ENCODE measurements around the gene PTPRN2. TPM values are rescaled to one million over a fixed set of nuclear protein-coding genes. Genes with fewer than 3 reads are reported as not detected.

The PTPRN2 gene
- total RNA-seq, 2 experiments from 2014 or later, result 4.7 to 4.8 TPM

DNA sequence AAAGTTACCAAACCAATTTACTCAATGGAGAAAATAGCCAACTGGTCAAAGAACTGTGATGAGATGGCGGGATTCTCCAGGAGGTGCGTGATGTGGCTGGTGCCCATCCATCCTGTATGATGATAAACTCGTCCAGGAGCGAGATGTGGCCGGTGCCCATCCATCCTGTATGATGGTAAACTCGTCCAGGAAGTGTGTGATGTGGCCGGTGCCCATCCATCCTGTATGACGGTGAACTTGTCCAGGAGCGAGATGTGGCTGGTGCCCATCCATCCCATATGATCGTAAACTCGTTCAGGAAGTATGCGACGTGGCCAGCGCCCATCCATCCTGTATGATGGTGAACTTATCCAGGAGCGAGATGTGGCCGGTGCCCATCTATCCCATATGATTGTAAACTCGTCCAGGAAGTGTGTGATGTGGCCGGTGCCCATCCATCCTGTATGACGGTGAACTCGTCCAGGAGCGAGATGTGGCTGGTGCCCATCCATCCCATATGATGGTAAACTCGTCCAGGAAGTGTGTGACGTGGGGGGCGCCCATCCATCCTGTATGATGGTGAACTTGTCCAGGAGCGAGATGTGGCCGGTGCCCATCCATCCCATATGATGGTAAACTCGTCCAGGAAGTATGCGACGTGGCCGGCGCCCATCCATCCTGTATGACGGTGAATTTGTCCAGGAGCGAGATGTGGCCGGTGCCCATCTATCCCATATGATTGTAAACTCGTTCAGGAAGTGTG, 754.6 kb downstream of the PTPRN2 start:
- H3K27ac Mint-ChIP-seq, result no peak overlapping the region
- no peak overlapping the region for H3K4me3 Mint-ChIP-seq
- no peaks in the 10 kb centered on the region for H3K9me3 Mint-ChIP-seq
- CTCF ChIA-PET, result no interaction called here
- H3K36me3 Mint-ChIP-seq (ENCODE audit: low read depth), result no peaks in the 10 kb centered on the region
- DNase-seq, result no peak
- H3K27me3 Mint-ChIP-seq, result no peaks in the 10 kb centered on the region
- no peaks in the 10 kb centered on the region for H3K4me1 Mint-ChIP-seq
- POLR2A ChIA-PET, result no interaction called here

DNA sequence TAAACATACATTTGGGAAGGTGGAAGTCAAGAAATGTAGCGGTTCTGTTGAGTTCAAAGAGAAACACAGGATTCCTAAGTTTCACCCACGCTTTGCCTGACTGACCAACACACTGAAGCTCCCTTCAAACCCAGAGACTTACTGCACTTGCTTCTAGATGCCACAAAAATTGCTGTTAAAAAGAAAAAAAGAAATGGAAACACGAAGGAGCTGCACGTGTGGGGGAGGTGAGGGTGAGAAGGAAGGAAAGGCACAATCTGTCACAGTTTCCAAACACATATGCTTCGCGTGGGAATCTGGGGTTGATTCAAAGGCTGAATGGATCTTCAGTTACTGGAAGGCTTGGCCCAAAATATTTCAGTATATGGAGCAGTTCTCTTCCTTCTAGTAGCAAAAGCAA, 755.2 kb downstream of the PTPRN2 start:
- Mint-ChIP-seq H3K4me1 (peaks cover 1% of the 10 kb centered on the region), H3K27ac (no peak overlapping the region), H3K36me3 (ENCODE audit: low read depth) (no peaks in the 10 kb centered on the region), H3K9me3 (no peaks in the 10 kb centered on the region), H3K4me3 (no peak overlapping the region), H3K27me3 (no peaks in the 10 kb centered on the region)
- CTCF ChIA-PET, result no interaction called here
- POLR2A ChIA-PET, result no interaction called here
- no peak for DNase-seq

DNA sequence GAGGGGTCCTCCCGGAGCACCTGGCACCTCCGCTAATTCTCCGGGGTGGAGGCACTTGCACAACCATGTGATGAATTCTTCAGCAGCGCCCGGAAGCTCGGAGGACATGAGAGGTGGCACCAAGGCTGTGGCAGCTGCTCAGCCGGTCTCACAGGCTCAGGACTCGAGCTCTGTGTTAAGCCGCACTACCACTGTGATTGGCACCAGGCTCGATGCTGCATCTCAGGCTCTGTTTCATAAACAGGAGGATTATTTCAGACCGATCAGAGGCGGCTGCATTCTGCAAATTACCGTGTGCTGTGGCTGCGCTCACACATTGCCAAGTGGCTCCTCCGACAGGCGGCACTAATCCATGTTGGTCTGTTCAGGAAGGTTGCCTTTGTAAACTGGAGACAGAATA, 755.6 kb downstream of the PTPRN2 start:
- H3K4me3 Mint-ChIP-seq, result no peak overlapping the region
- POLR2A ChIA-PET, result no interaction called here

DNA sequence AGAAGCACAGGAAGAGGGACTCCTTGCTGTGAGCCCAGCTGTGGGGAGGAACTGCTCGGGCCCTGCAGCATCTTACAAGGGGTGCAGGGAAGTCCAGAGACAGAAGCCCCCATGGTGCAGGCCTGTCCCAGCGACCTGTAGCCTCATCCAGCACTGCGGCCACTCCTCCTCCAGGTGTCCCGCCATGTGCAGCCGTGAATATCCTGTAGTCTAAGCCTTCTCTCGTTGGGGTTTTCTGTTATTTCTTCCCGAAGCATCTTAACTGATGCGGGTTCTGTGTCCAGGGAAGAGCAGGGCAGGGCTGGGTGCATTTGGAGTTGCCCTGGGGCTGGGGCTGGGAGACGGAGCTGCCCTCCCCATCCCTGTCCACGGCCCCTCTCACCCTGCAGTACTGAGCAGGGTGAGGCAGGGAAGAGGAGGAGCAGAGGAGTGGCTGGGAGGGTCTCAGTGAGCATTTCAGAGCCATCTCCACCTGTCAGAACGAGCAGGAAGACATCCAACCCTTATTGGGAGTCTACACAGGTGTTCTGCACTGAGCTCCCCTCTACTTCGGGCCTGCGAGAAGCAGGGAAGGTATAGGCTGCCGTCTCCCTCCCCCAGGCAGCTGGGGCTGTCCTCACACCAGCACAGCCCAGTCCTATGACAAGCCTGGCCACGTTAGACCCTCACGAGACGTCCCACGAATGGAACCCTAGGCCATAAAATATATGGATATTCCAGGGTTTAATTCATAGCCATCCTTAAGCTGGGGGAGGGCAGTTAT, 756.3 kb downstream of the PTPRN2 start:
- Mint-ChIP-seq H3K4me1 (peaks cover 5% of the 10 kb centered on the region), H3K9me3 (no peaks in the 10 kb centered on the region), H3K36me3 (ENCODE audit: low read depth) (no peaks in the 10 kb centered on the region), H3K4me3 (no peak overlapping the region), H3K27me3 (no peaks in the 10 kb centered on the region), H3K27ac (no peak overlapping the region)
- ChIA-PET POLR2A (no interaction called here), CTCF (no interaction called here)
- no peak for DNase-seq

More for the DNA sequence above, 755.6 kb downstream of the PTPRN2 start:
- Mint-ChIP-seq H3K27ac (no peak overlapping the region), H3K27me3 (no peaks in the 10 kb centered on the region), H3K9me3 (no peaks in the 10 kb centered on the region), H3K4me1 (peaks cover 5% of the 10 kb centered on the region), H3K36me3 (ENCODE audit: low read depth) (no peaks in the 10 kb centered on the region)
- DNase-seq, result no peak
- CTCF ChIA-PET, result no interaction called here

- H3K9me3 Mint-ChIP-seq, result no peaks in the 10 kb centered on the region
- H3K27ac Mint-ChIP-seq, result no peak overlapping the region
- ChIA-PET POLR2A (no interaction called here), CTCF (no interaction called here)
- H3K27me3 Mint-ChIP-seq, result no peaks in the 10 kb centered on the region
- no peak for DNase-seq
- H3K4me1 Mint-ChIP-seq, result peaks cover 5% of the 10 kb centered on the region
- no peak overlapping the region for H3K4me3 Mint-ChIP-seq
- no peaks in the 10 kb centered on the region for H3K36me3 Mint-ChIP-seq (ENCODE audit: low read depth)
Measured at GRCh38 chr7:157830331-157830730, 757.3 kb downstream of the PTPRN2 start.

DNA sequence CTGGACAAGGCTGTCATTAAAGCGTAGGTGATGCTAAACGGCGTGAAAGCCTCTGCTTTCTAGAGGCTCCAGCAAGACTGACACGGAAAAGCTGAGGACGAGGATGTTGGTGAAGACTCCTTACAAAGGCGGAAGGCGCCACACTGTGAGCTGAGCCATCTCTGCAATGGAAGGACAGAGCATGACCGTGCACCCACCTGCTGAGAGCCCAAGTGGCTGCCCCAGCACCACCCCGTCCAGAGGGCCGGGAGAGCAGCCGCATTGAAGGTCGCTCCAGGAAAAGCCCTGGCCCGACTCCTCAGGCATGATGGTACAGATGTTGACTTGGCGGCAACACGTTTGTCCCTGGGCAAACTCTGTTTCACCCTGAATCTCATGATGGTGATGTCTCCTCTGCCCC, 758.1 kb downstream of the PTPRN2 start:
- peaks cover 5% of the 10 kb centered on the region for H3K4me1 Mint-ChIP-seq
- CTCF ChIA-PET, result no interaction called here
- H3K27me3 Mint-ChIP-seq, result no peaks in the 10 kb centered on the region
- no peaks in the 10 kb centered on the region for H3K9me3 Mint-ChIP-seq
- no peak overlapping the region for H3K4me3 Mint-ChIP-seq
- no peak for DNase-seq
- POLR2A ChIA-PET, result no interaction called here
- H3K36me3 Mint-ChIP-seq (ENCODE audit: low read depth), result no peaks in the 10 kb centered on the region
- no peak overlapping the region for H3K27ac Mint-ChIP-seq

DNA sequence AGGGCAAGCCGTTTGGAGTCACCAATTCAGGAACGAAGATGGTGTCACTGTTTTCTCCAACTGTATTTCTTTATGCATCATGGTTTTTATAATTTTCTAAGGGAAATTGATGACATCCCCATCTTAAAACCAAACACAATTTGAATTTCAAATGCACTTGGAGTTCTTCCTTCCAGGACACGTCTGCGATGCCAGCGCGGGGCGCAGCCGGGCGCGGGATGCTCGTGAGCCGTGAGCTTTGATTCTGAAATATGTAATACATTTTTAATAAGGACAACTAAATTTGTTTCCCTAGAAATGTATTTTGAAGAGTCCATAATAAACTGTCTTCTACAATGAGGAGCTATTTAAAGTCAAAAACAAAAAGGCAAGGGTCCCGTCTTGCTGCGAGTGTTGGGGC, 758.7 kb downstream of the PTPRN2 start:
- ChIA-PET POLR2A (no interaction called here), CTCF (no interaction called here)
- H3K9me3 Mint-ChIP-seq, result no peaks in the 10 kb centered on the region
- H3K36me3 Mint-ChIP-seq (ENCODE audit: low read depth), result no peaks in the 10 kb centered on the region
- no peak overlapping the region for H3K27ac Mint-ChIP-seq
- no peak overlapping the region for H3K4me3 Mint-ChIP-seq
- H3K27me3 Mint-ChIP-seq, result no peaks in the 10 kb centered on the region
- H3K4me1 Mint-ChIP-seq, result peaks cover 5% of the 10 kb centered on the region
- no peak for DNase-seq

- ChIA-PET CTCF (no interaction called here), POLR2A (no interaction called here)
- Mint-ChIP-seq H3K36me3 (ENCODE audit: low read depth) (no peaks in the 10 kb centered on the region), H3K4me3 (no peak overlapping the region), H3K4me1 (peaks cover 5% of the 10 kb centered on the region), H3K27me3 (no peaks in the 10 kb centered on the region), H3K27ac (no peak overlapping the region), H3K9me3 (no peaks in the 10 kb centered on the region)
- no peak for DNase-seq
Measured at GRCh38 chr7:157828190-157828589, 759.4 kb downstream of the PTPRN2 start.

DNA sequence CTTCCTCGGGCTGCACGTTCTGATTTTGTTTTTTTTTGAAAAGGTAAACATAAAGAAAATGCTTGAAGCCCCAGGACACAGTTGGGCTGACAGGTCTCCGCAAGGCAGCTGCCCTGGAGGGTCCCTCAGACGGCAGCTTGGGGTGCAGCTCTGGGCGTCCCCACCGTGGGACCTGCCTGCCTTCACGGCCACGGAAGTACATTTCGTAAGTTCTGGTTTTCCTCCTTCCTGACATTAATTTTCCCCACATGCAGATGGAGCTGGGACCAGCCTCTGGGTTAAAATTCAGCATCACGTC, 759.8 kb downstream of the PTPRN2 start:
- peaks cover 5% of the 10 kb centered on the region for H3K4me1 Mint-ChIP-seq
- no peak for DNase-seq
- H3K27ac Mint-ChIP-seq, result no peak overlapping the region
- ChIA-PET POLR2A (no interaction called here), CTCF (no interaction called here)
- no peaks in the 10 kb centered on the region for H3K36me3 Mint-ChIP-seq (ENCODE audit: low read depth)
- H3K9me3 Mint-ChIP-seq, result no peaks in the 10 kb centered on the region
- H3K27me3 Mint-ChIP-seq, result no peaks in the 10 kb centered on the region
- H3K4me3 Mint-ChIP-seq, result no peak overlapping the region

- no peak overlapping the region for H3K27ac Mint-ChIP-seq
- no peak for DNase-seq
Measured at GRCh38 chr7:157827045-157827862, 760.4 kb downstream of the PTPRN2 start.

DNA sequence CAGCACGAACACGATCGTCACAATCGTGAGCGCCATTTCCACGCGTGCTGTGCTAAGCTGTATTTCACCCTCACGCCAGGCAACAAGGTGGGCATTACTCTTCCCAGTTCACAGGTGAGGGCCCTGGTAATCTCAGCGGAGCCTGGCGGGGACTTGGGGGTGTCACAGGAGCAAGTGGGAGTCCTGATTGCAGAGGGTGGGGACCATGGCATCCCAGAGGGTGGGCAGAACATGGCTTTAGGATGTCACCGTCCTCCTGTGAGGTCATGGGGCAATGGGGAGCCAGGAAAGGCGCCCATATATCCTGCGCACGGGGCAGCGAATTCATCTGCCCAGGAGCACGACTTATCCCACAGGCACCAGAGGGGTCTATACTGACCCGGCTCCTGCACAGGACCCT, 761.1 kb downstream of the PTPRN2 start:
- H3K9me3 Mint-ChIP-seq, result no peaks in the 10 kb centered on the region
- no peaks in the 10 kb centered on the region for H3K36me3 Mint-ChIP-seq (ENCODE audit: low read depth)
- ChIA-PET CTCF (no interaction called here), POLR2A (no interaction called here)
- H3K27me3 Mint-ChIP-seq, result no peaks in the 10 kb centered on the region
- no peak overlapping the region for H3K4me3 Mint-ChIP-seq
- H3K27ac Mint-ChIP-seq, result no peak overlapping the region
- H3K4me1 Mint-ChIP-seq, result peaks cover 5% of the 10 kb centered on the region
- DNase-seq, result no peak

More at GRCh38 chr7:157827045-157827862, 760.4 kb downstream of the PTPRN2 start:
- POLR2A ChIA-PET, result no interaction called here
- peaks cover 5% of the 10 kb centered on the region for H3K4me1 Mint-ChIP-seq
- no peaks in the 10 kb centered on the region for H3K9me3 Mint-ChIP-seq
- no peak overlapping the region for H3K4me3 Mint-ChIP-seq
- no peaks in the 10 kb centered on the region for H3K27me3 Mint-ChIP-seq
- CTCF ChIA-PET, result no interaction called here
- H3K36me3 Mint-ChIP-seq (ENCODE audit: low read depth), result no peaks in the 10 kb centered on the region

- ChIA-PET POLR2A (no interaction called here), CTCF (no interaction called here)
- DNase-seq, result no peak
- no peak overlapping the region for H3K27ac Mint-ChIP-seq
- H3K36me3 Mint-ChIP-seq (ENCODE audit: low read depth), result no peaks in the 10 kb centered on the region
- no peaks in the 10 kb centered on the region for H3K9me3 Mint-ChIP-seq
- H3K4me1 Mint-ChIP-seq, result peaks cover 5% of the 10 kb centered on the region
- H3K4me3 Mint-ChIP-seq, result no peak overlapping the region
- H3K27me3 Mint-ChIP-seq, result no peaks in the 10 kb centered on the region
Measured at GRCh38 chr7:157825325-157825724, 762.3 kb downstream of the PTPRN2 start.

- Mint-ChIP-seq H3K36me3 (ENCODE audit: low read depth) (no peaks in the 10 kb centered on the region), H3K27me3 (no peaks in the 10 kb centered on the region), H3K4me3 (no peak overlapping the region), H3K27ac (no peak overlapping the region), H3K9me3 (no peaks in the 10 kb centered on the region), H3K4me1 (peaks cover 5% of the 10 kb centered on the region)
- CTCF ChIA-PET, result no interaction called here
- DNase-seq, result no peak
- POLR2A ChIA-PET, result no interaction called here
Measured at GRCh38 chr7:157824819-157825121, 762.9 kb downstream of the PTPRN2 start.
